NCI-H82 treated with DMSO at 0.1 percent for 48 hours (cell line): ENCODE results near the gene MEIS2.

Experiments used
- DNase-seq: peaks from one replicate; lab custom pipeline; 2025; ENCODE audit not compliant: unreplicated experiment; lab: John Stamatoyannopoulos, UW

Gene MEIS2

GRCh38 chr15:36938764-36939163 is 161.6 kb downstream of the MEIS2 start:
- no peak for DNase-seq

GRCh38 chr15:36938131-36938530 is 162.2 kb downstream of the MEIS2 start:
- DNase-seq, result no peak

- no peak for DNase-seq
Measured at GRCh38 chr15:36936613-36937012, 163.7 kb downstream of the MEIS2 start.

- no peak for DNase-seq
Measured at GRCh38 chr15:36933255-36933990, 166.9 kb downstream of the MEIS2 start.

GRCh38 chr15:36932070-36932469 is 168.3 kb downstream of the MEIS2 start:
- no peak for DNase-seq

GRCh38 chr15:36931434-36931833 is 168.9 kb downstream of the MEIS2 start:
- no peak for DNase-seq

- DNase-seq, result no peak
Measured at GRCh38 chr15:36926427-36926825, 173.9 kb downstream of the MEIS2 start.

GRCh38 chr15:36925653-36926426 is 174.5 kb downstream of the MEIS2 start:
- no peak for DNase-seq

- DNase-seq, result no peak
Measured at GRCh38 chr15:36925049-36925448, 175.3 kb downstream of the MEIS2 start.

- DNase-seq, result no peak
Measured at GRCh38 chr15:36924034-36924433, 176.3 kb downstream of the MEIS2 start.

- no peak for DNase-seq
Measured at GRCh38 chr15:36921484-36922091, 178.8 kb downstream of the MEIS2 start.

GRCh38 chr15:36917411-36918267 is 182.7 kb downstream of the MEIS2 start:
- DNase-seq, result no peak

GRCh38 chr15:36914960-36915808 is 185.2 kb downstream of the MEIS2 start:
- no peak for DNase-seq

GRCh38 chr15:36914466-36914865 is 185.9 kb downstream of the MEIS2 start:
- DNase-seq, result no peak

GRCh38 chr15:36912311-36912712 is 188.0 kb downstream of the MEIS2 start:
- no peak for DNase-seq

- no peak for DNase-seq
Measured at GRCh38 chr15:36911322-36911944, 188.9 kb downstream of the MEIS2 start.

- no peak for DNase-seq
Measured at GRCh38 chr15:36908991-36909390, 191.4 kb downstream of the MEIS2 start.

- DNase-seq, result no peak
Measured at GRCh38 chr15:36907295-36907694, 193.1 kb downstream of the MEIS2 start.

- no peak for DNase-seq
Measured at GRCh38 chr15:36905908-36906307, 194.4 kb downstream of the MEIS2 start.

GRCh38 chr15:36904715-36905114 is 195.6 kb downstream of the MEIS2 start:
- no peak for DNase-seq
